ENCODE measurements around the gene MAML2. TPM values are rescaled to one million over a fixed set of nuclear protein-coding genes. Genes with fewer than 3 reads are reported as not detected.

MAML2 gene
- polyA plus RNA-seq, 1 of the 3 experiments (the other 2 are of a cell fraction): 20.1 TPM

- Histone ChIP-seq H3K79me2 (ENCODE audit: insufficient read depth) (peaks cover 78% of the 10 kb centered on the region), H3K27me3 (ENCODE audit: insufficient read depth) (no peaks in the 10 kb centered on the region), H3K9me3 (no peaks in the 10 kb centered on the region), H3K9ac (peak overlapping the region; percentile 61; the same call in 1 of the 2 replicates), H3K4me1 (ENCODE audit: control insufficient read depth in 1 of 2, insufficient read depth in 2 of 2, low read depth in 1 of 2, low read length in 1 of 2) (peaks cover 8 to 43% of the 10 kb centered on the region in 2 experiments), H3K36me3 (replicated peaks in 1 of 2; ENCODE audit: control insufficient read depth in 1 of 2, insufficient read depth in 2 of 2, low read length in 1 of 2) (peaks cover 0 to 6% of the 10 kb centered on the region in 2 experiments), H3F3A (replicated peaks; ENCODE audit: insufficient read depth) (peaks cover 41% of the 10 kb centered on the region), H4K20me1 (ENCODE audit: insufficient read depth) (no peaks in the 10 kb centered on the region), H3K9me2 (no peaks in the 10 kb centered on the region), H2AFZ (ENCODE audit: low read depth) (no peak overlapping the region), H3K4me2 (peak overlapping the region; percentile 61; the same call in 1 of the 2 replicates), H3K4me3 (ENCODE audit: low read depth in 2 of 2, low read length in 1 of 2) (no peak overlapping the region), H3K27ac (ENCODE audit: low read depth in 2 of 2, low read length in 1 of 2) (peak overlapping the region; percentile 84 to 97)
- POLR2A ChIA-PET: no interaction called here
- no peak for DNase-seq
- TF ChIP-seq POLR2AphosphoS5 (IDR thresholded peaks at IDR 0.05; ENCODE audit: low read depth, low read length) (no peak), EP300 (IDR thresholded peaks at IDR 0.05; ENCODE audit: borderline replicate concordance in 1 of 2, low read depth in 1 of 2, low read length in 1 of 2) (no peak), NFIC (IDR thresholded peaks at IDR 0.05; ENCODE audit: borderline replicate concordance) (no peak), CHD2 (IDR thresholded peaks at IDR 0.05; ENCODE audit: low read length, partially characterized antibody) (no peak), ELF1 (IDR thresholded peaks at IDR 0.05) (no peak), JUND (IDR thresholded peaks at IDR 0.05) (no peak), FOXJ3 (CRISPR knock-in tag; IDR thresholded peaks at IDR 0.05) (no peak), RAD21 (IDR thresholded peaks at IDR 0.05; ENCODE audit: low read length) (no peak), MEF2A (IDR thresholded peaks at IDR 0.05; ENCODE audit: borderline replicate concordance, low read depth) (no peak), SMC3 (IDR thresholded peaks at IDR 0.05; ENCODE audit: low read depth, low read length) (no peak), REST (IDR thresholded peaks at IDR 0.05; ENCODE audit: low read depth, low read length) (no peak), RXRA (IDR thresholded peaks at IDR 0.05; ENCODE audit: borderline replicate concordance, low read depth) (no peak), TCF12 (IDR thresholded peaks at IDR 0.05) (no peak), NRF1 (IDR thresholded peaks at IDR 0.05; ENCODE audit: low read depth, low read length) (no peak), MXI1 (IDR thresholded peaks at IDR 0.05; ENCODE audit: low read depth, low read length) (no peak), TEAD4 (IDR thresholded peaks at IDR 0.05; ENCODE audit: borderline replicate concordance, insufficient read depth) (no peak), USF1 (IDR thresholded peaks at IDR 0.05; ENCODE audit: borderline replicate concordance, low read depth) (no peak)
- CTCF ChIA-PET: interaction anchor here (1.3 kb wide), 1 partner anchor 19 kb away, joined by 3 read pairs; no protein-coding TSS in a partner anchor
- WGBS (ENCODE audit: low lambda C conversion rate): 93% methylated on average over 6 of the region's 6 CpGs
Observed at GRCh38 chr11:96103721-96104120, 239.3 kb downstream of the MAML2 start.

All from SK-N-SH (cell line).